ENCODE results near the gene SULT4A1. TPM values are rescaled to one million over a fixed set of nuclear protein-coding genes. Genes with fewer than 3 reads are reported as not detected.

SULT4A1 gene
- polyA plus RNA-seq, 1 of the 3 experiments (the other 2 are of a cell fraction), result 3.9 TPM

DNA sequence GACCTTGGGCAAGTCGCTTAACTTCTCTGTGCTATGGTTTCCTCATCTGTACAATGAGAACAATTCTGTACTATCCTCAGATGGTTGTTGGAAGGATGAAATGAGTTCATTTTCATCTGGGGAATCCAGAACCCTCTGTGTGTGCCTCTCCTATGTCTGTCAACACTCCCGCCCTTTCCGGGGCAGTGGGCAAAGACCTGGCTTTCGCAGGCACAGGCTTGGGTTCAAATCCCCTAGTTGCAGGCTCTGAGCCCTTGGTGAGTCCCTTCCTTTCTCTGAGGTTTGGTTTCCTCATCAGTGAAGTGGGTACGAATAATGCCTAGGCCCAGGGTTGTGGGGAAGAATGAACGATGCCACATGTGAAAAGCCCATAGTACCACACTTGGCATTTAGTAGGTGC is 23.5 kb upstream of the SULT4A1 start:
- no peak overlapping the region for H3K4me2 ChIP-seq
- no peaks in the 10 kb centered on the region for H3K79me2 ChIP-seq (ENCODE audit: insufficient read depth)
- H3K9me2 ChIP-seq, result no peaks in the 10 kb centered on the region
- no peaks in the 10 kb centered on the region for H3F3A ChIP-seq (replicated peaks; ENCODE audit: insufficient read depth)
- TF ChIP-seq EZH2phosphoT487 (IDR thresholded peaks at IDR 0.05; ENCODE audit: borderline replicate concordance, low read depth), result no peak
- TF ChIP-seq GATA2 (CRISPR knock-in tag; IDR thresholded peaks at IDR 0.05), result no peak
- TF ChIP-seq RXRA (IDR thresholded peaks at IDR 0.05; ENCODE audit: borderline replicate concordance, low read depth), result no peak
- TF ChIP-seq EP300 (IDR thresholded peaks at IDR 0.05; ENCODE audit: borderline replicate concordance in 1 of 2, low read depth in 1 of 2, low read length in 1 of 2), result no peak
- TF ChIP-seq CHD2 (IDR thresholded peaks at IDR 0.05; ENCODE audit: low read length, partially characterized antibody), result no peak
- TF ChIP-seq MEF2A (IDR thresholded peaks at IDR 0.05; ENCODE audit: borderline replicate concordance, low read depth), result no peak
- TF ChIP-seq, protein P1, sequence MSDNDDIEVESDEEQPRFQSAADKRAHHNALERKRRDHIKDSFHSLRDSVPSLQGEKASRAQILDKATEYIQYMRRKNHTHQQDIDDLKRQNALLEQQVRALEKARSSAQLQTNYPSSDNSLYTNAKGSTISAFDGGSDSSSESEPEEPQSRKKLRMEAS (IDR thresholded peaks at IDR 0.05; ENCODE audit: low read depth), result no peak
- no peak for TF ChIP-seq JUND (IDR thresholded peaks at IDR 0.05)
- TF ChIP-seq, protein P2, sequence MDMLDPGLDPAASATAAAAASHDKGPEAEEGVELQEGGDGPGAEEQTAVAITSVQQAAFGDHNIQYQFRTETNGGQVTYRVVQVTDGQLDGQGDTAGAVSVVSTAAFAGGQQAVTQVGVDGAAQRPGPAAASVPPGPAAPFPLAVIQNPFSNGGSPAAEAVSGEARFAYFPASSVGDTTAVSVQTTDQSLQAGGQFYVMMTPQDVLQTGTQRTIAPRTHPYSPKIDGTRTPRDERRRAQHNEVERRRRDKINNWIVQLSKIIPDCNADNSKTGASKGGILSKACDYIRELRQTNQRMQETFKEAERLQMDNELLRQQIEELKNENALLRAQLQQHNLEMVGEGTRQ (IDR thresholded peaks at IDR 0.05; ENCODE audit: borderline replicate concordance, low read depth, low read length), result no peak
- no peaks in the 10 kb centered on the region for H4K20me1 ChIP-seq (ENCODE audit: insufficient read depth)
- no peaks in the 10 kb centered on the region for H3K9me3 ChIP-seq
- ChIA-PET POLR2A (no interaction called here), CTCF (interaction anchor here (1.3 to 2.1 kb wide), 6 partner anchors 9 to 60 kb away, joined by 3 to 17 read pairs (median 7); no protein-coding TSS in a partner anchor)
- 50% methylated on average over 1 of the region's 6 CpGs for WGBS (ENCODE audit: low lambda C conversion rate)
- no peaks in the 10 kb centered on the region; the same call in 1 of the 2 replicates for H3K27me3 ChIP-seq (ENCODE audit: insufficient read depth)
- DNase-seq, result no peak
- no peak overlapping the region for H3K9ac ChIP-seq
- H2AFZ ChIP-seq (ENCODE audit: low read depth), result no peak overlapping the region
- no peaks in the 10 kb centered on the region for H3K36me3 ChIP-seq (replicated peaks in 1 of 2; ENCODE audit: control insufficient read depth in 1 of 2, insufficient read depth in 2 of 2, low read length in 1 of 2)
- no peak overlapping the region for H3K27ac ChIP-seq (ENCODE audit: low read depth in 2 of 2, low read length in 1 of 2)
- H3K4me3 ChIP-seq (ENCODE audit: low read depth in 2 of 2, low read length in 1 of 2), result no peak overlapping the region
- no peaks in the 10 kb centered on the region for H3K4me1 ChIP-seq (ENCODE audit: control insufficient read depth in 1 of 2, insufficient read depth in 2 of 2, low read depth in 1 of 2, low read length in 1 of 2)

DNA sequence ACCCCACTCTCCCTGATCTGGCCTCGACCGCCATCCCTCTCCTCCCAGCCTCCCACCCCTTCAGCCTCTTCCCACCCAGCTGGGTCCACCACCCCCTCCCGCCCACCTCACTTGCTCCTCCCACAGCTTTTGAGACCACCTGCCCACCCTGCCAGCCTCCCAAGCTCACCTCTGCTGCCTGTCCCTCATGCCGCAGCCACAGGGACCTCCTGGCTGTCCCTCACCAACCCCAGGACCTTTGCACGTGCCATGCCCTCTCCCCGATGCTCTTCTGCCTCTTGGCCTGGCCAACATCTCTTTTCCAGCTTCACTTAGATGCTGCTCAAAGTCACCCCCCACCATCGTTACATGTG is 23.0 kb upstream of the SULT4A1 start:
- no peak overlapping the region for H3K9ac ChIP-seq
- no peaks in the 10 kb centered on the region for H3K36me3 ChIP-seq (replicated peaks in 1 of 2; ENCODE audit: control insufficient read depth in 1 of 2, insufficient read depth in 2 of 2, low read length in 1 of 2)
- H3K79me2 ChIP-seq (ENCODE audit: insufficient read depth), result no peaks in the 10 kb centered on the region
- ChIA-PET POLR2A (no interaction called here), CTCF (interaction anchor here (0.6 to 2.1 kb wide), 20 partner anchors 9 to 592 kb away, joined by 3 to 17 read pairs (median 4); no protein-coding TSS in a partner anchor)
- H3K4me1 ChIP-seq (ENCODE audit: control insufficient read depth in 1 of 2, insufficient read depth in 2 of 2, low read depth in 1 of 2, low read length in 1 of 2), result no peaks in the 10 kb centered on the region
- no peak overlapping the region for H3K4me2 ChIP-seq
- WGBS (ENCODE audit: low lambda C conversion rate), result 30% methylated on average over 4 of the region's 7 CpGs
- no peaks in the 10 kb centered on the region for H3K9me2 ChIP-seq
- no peak overlapping the region for H3K27ac ChIP-seq (ENCODE audit: low read depth in 2 of 2, low read length in 1 of 2)
- H3K27me3 ChIP-seq (ENCODE audit: insufficient read depth), result no peaks in the 10 kb centered on the region; the same call in 1 of the 2 replicates
- H3K4me3 ChIP-seq (ENCODE audit: low read depth in 2 of 2, low read length in 1 of 2), result no peak overlapping the region; a peak in 1 of 4 replicates
- no peak overlapping the region for H2AFZ ChIP-seq (ENCODE audit: low read depth)
- H4K20me1 ChIP-seq (ENCODE audit: insufficient read depth), result no peaks in the 10 kb centered on the region
- TF ChIP-seq RCOR1 (IDR thresholded peaks at IDR 0.05; ENCODE audit: low read length) (no peak), NFIC (IDR thresholded peaks at IDR 0.05; ENCODE audit: borderline replicate concordance) (no peak), SMC3 (IDR thresholded peaks at IDR 0.05; ENCODE audit: low read depth, low read length) (no peak), GATA2 (CRISPR knock-in tag; IDR thresholded peaks at IDR 0.05) (no peak), TEAD4 (IDR thresholded peaks at IDR 0.05; ENCODE audit: borderline replicate concordance, insufficient read depth) (no peak), RAD21 (IDR thresholded peaks at IDR 0.05; ENCODE audit: low read length) (no peak), EZH2phosphoT487 (IDR thresholded peaks at IDR 0.05; ENCODE audit: borderline replicate concordance, low read depth) (no peak), RXRA (IDR thresholded peaks at IDR 0.05; ENCODE audit: borderline replicate concordance, low read depth) (no peak), FOXM1 (IDR thresholded peaks at IDR 0.05; ENCODE audit: low read depth) (no peak), SIN3A (IDR thresholded peaks at IDR 0.05; ENCODE audit: borderline replicate concordance, low read depth, low read length) (no peak), GABPA (IDR thresholded peaks at IDR 0.05; ENCODE audit: low read depth) (no peak), NRF1 (IDR thresholded peaks at IDR 0.05; ENCODE audit: low read depth, low read length) (no peak)
- TF ChIP-seq, protein P3, sequence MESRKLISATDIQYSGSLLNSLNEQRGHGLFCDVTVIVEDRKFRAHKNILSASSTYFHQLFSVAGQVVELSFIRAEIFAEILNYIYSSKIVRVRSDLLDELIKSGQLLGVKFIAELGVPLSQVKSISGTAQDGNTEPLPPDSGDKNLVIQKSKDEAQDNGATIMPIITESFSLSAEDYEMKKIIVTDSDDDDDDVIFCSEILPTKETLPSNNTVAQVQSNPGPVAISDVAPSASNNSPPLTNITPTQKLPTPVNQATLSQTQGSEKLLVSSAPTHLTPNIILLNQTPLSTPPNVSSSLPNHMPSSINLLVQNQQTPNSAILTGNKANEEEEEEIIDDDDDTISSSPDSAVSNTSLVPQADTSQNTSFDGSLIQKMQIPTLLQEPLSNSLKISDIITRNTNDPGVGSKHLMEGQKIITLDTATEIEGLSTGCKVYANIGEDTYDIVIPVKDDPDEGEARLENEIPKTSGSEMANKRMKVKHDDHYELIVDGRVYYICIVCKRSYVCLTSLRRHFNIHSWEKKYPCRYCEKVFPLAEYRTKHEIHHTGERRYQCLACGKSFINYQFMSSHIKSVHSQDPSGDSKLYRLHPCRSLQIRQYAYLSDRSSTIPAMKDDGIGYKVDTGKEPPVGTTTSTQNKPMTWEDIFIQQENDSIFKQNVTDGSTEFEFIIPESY (IDR thresholded peaks at IDR 0.05; ENCODE audit: borderline replicate concordance, low read depth), result no peak
- TF ChIP-seq, protein P4, sequence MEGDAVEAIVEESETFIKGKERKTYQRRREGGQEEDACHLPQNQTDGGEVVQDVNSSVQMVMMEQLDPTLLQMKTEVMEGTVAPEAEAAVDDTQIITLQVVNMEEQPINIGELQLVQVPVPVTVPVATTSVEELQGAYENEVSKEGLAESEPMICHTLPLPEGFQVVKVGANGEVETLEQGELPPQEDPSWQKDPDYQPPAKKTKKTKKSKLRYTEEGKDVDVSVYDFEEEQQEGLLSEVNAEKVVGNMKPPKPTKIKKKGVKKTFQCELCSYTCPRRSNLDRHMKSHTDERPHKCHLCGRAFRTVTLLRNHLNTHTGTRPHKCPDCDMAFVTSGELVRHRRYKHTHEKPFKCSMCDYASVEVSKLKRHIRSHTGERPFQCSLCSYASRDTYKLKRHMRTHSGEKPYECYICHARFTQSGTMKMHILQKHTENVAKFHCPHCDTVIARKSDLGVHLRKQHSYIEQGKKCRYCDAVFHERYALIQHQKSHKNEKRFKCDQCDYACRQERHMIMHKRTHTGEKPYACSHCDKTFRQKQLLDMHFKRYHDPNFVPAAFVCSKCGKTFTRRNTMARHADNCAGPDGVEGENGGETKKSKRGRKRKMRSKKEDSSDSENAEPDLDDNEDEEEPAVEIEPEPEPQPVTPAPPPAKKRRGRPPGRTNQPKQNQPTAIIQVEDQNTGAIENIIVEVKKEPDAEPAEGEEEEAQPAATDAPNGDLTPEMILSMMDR (IDR thresholded peaks at IDR 0.05), result no peak
- TF ChIP-seq, protein P5, sequence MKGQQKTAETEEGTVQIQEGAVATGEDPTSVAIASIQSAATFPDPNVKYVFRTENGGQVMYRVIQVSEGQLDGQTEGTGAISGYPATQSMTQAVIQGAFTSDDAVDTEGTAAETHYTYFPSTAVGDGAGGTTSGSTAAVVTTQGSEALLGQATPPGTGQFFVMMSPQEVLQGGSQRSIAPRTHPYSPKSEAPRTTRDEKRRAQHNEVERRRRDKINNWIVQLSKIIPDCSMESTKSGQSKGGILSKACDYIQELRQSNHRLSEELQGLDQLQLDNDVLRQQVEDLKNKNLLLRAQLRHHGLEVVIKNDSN (IDR thresholded peaks at IDR 0.05; ENCODE audit: borderline replicate concordance, low read depth), result no peak
- H3F3A ChIP-seq (replicated peaks; ENCODE audit: insufficient read depth), result no peaks in the 10 kb centered on the region
- no peak for DNase-seq
- no peaks in the 10 kb centered on the region for H3K9me3 ChIP-seq

All from SK-N-SH (cell line).